ENCODE measurements around the gene NLRP9.

Gene NLRP9

DNA sequence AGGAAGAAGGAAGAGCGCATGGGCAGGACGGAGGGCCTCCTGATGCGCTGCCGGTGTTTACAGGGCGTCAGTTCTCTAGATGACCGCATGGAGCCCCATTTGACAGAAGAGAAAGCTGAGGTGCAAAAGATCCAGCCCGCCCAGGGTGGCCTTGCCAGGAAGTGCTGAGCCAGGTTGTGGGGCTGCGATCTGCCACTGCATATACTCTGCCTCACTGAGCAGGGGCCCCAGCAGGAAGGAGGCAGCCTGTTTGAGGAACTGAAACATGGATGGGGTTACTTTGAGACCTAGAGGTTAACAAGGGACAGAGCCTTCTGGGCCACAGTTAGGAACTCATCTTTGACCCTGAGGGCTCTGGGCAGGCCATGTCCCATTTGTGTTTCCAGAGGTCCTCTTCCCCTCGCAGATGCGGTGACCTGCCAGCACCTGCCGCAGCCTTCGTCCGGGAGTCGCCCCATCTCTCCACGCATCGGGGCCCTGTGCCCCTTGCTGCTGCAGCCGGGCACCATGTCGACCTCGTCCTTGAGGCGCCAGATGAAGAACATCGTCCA, 60.0 kb downstream of the NLRP9 start:
- TF ChIP-seq, protein P1, sequence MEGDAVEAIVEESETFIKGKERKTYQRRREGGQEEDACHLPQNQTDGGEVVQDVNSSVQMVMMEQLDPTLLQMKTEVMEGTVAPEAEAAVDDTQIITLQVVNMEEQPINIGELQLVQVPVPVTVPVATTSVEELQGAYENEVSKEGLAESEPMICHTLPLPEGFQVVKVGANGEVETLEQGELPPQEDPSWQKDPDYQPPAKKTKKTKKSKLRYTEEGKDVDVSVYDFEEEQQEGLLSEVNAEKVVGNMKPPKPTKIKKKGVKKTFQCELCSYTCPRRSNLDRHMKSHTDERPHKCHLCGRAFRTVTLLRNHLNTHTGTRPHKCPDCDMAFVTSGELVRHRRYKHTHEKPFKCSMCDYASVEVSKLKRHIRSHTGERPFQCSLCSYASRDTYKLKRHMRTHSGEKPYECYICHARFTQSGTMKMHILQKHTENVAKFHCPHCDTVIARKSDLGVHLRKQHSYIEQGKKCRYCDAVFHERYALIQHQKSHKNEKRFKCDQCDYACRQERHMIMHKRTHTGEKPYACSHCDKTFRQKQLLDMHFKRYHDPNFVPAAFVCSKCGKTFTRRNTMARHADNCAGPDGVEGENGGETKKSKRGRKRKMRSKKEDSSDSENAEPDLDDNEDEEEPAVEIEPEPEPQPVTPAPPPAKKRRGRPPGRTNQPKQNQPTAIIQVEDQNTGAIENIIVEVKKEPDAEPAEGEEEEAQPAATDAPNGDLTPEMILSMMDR (IDR thresholded peaks at IDR 0.05; ENCODE audit: extremely low read depth, insufficient read depth, missing control alignments): peak; percentile 35
- peak; percentile 83 for DNase-seq (ENCODE audit: low spot score)
- in situ Hi-C loops (cut with MboI; ENCODE audit: low pct_unique_long_range_greater_than_20kb, low sequenced_read_pairs, unreplicated experiment): loop anchor here (25.0 kb wide), 1 partner anchor 634 kb away; the partner anchor contains the start of gene ZSCAN5A

DNA sequence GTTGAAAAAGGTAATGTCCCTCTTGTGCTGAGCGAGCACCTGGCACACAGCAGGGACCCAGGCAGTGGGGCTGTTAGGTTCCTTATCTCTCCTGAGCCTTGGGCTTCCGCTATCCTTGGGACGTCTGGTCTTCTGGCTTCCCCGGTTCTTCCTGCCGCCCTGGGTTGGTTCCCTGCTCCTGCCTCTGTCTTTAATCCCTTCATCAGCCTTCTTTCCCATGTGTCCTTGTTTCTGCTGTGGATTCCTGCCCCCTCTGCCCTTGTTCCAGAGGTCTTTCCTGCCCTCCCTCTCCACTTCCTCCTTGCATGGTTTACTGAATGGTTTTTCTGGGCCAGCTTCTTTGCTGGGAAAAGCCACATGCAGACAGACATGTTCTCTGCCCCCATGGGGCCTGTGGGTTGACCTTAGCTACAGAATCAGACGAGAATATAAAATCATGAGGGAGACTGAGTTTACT, 60.6 kb downstream of the NLRP9 start:
- TF ChIP-seq, protein P1 (IDR thresholded peaks at IDR 0.05; ENCODE audit: extremely low read depth, insufficient read depth, missing control alignments): no peak
- in situ Hi-C loops (cut with MboI; ENCODE audit: low pct_unique_long_range_greater_than_20kb, low sequenced_read_pairs, unreplicated experiment): loop anchor here (25.0 kb wide), 1 partner anchor 635 kb away; the partner anchor contains the start of gene ZSCAN5A
- DNase-seq (ENCODE audit: low spot score): no peak

DNA sequence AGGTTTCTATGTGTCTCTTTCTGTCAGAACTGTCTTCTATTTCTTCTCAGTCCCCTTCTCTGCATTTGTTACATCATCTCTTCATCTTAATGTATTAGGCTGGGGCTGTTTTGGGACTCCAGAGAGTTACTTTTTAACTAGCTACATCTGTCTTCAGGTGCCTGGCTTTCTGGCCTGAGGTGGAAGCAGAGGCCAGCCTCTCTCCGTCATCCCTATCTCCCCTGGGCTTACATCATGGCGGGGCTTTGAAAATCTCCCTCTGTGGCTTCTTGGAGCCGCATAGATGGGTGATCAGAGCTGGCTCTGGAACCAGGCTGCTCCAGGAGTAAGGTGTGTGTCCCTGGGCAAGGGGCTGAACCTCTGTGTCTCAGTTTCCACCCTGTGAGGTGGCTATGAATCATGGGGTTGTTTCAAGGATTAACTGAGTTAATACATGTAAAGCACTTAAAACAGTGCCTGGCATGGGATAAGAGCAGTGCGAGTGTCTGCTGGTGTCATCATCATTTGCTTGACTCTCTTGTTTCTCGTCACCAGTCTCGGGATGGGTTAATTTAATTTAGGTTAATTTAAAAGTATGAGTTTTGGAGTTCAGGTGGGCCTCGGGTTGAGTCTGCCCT, 61.2 kb downstream of the NLRP9 start:
- DNase-seq (ENCODE audit: low spot score): no peak
- in situ Hi-C loops (cut with MboI; ENCODE audit: low pct_unique_long_range_greater_than_20kb, low sequenced_read_pairs, unreplicated experiment): loop anchor here (25.0 kb wide), 1 partner anchor 635 kb away; the partner anchor contains the start of gene ZSCAN5A
- TF ChIP-seq, protein P1 (IDR thresholded peaks at IDR 0.05; ENCODE audit: extremely low read depth, insufficient read depth, missing control alignments): no peak

DNA sequence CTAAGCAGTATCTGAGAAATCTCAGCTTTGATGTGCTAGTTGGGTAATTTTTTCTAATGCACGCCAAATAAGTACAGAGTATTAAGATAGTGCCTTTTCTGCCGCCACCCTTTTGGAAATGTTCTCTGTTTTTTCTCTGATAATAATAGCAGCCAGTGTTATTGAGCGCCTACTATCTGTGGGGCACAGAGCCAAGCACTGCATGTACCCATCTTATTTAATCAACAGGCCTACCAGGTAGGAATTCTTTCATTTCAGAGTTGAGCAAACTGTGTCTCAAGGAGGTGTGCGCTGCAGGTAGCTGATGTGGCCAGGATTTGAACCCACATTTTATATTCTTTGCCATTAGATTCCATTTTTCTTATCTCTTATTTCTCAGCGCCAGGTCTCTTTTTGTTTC, 61.8 kb downstream of the NLRP9 start:
- DNase-seq (ENCODE audit: low spot score): no peak
- in situ Hi-C loops (cut with MboI; ENCODE audit: low pct_unique_long_range_greater_than_20kb, low sequenced_read_pairs, unreplicated experiment): loop anchor here (25.0 kb wide), 1 partner anchor 636 kb away; the partner anchor contains the start of gene ZSCAN5A
- TF ChIP-seq, protein P1 (IDR thresholded peaks at IDR 0.05; ENCODE audit: extremely low read depth, insufficient read depth, missing control alignments): no peak

DNA sequence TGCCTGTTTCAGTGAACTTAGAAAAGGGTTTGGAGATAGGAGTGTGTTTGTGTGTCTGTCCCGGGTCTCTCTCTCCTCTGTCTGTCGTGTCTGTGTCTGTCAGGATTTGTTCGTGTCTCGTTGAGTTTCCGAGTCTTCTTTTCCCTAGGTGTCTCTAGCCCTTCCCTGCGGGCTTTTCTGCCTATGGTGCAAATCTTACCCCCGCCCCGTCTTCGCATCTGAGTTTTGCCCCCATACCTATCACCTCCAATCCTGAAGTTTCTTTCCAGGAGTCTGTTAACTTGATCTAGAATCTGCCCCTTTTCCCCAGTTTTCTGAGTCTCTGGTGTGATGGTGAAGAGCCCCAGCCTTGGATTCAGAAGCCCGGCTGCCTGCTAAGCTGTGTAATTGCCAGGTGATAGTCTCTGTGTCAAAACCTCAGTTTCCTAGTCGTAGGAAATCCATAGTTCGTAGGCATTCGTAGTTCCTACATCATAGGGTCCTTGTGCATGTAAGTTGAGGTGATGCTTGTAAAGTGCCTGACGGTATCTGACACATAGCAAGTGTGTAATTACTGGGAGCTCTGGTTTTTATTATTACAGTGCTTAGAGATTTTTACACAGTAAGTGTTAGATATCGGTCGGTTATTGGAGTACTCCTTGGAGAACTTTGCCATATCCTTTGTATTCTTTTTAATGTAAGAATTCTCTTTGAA, 62.4 kb downstream of the NLRP9 start:
- in situ Hi-C loops (cut with MboI; ENCODE audit: low pct_unique_long_range_greater_than_20kb, low sequenced_read_pairs, unreplicated experiment): loop anchor here (25.0 kb wide), 1 partner anchor 636 kb away; the partner anchor contains the start of gene ZSCAN5A
- DNase-seq (ENCODE audit: low spot score): no peak
- TF ChIP-seq, protein P1 (IDR thresholded peaks at IDR 0.05; ENCODE audit: extremely low read depth, insufficient read depth, missing control alignments): no peak

DNA sequence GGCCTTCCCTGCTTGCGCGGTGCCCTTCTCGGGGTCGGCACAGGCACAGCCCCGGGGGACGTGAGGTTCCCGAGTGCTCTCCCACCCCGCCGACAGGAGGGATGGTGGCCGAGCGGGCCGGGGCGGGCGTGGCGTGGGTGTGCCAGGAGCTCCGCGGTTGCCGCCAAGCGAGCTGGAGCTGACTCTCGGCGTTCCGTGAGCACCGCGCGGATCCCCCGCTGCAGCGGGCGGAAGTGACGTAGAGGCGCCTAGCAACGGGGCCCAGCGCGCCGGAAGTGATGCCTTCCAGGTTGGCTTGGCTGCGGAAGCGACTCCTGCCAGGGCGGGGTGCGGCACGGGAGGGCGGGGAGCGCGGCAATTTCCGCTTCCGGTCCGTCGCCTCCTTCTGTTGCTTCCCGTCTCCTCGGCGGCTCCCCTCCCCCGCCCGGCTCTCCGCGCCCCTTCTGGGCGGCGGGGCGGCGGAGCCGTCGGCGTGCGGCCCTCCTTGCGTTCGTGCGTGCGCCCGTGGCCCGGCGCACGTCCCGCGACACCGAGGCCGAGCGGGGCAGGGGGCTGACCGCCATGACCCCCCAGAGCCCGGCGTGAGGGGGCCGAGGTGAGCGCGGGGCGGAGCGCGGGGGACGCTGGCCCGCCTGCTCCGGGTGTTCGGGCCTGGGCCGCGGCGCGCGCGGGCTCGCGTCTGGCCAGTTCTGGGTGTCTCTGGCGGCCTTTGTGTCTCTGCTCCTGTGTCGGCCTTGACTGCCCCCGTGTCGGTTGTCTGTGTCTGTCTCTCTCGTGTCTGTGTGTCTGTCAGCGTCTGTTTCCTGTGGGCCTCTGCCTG, 63.2 kb downstream of the NLRP9 start, which contains the start of gene EPN1:
Gene EPN1, plus strand, starts transcription at position 386 of the 820 bp plus-strand sequence. CDS start 3,402 bp downstream, outside the sequence.
- TF ChIP-seq, protein P1 (IDR thresholded peaks at IDR 0.05; ENCODE audit: extremely low read depth, insufficient read depth, missing control alignments): no peak
- peak; percentile 99 for DNase-seq (ENCODE audit: low spot score)
- in situ Hi-C loops (cut with MboI; ENCODE audit: low pct_unique_long_range_greater_than_20kb, low sequenced_read_pairs, unreplicated experiment): loop anchor here (25.0 kb wide), 1 partner anchor 637 kb away; the partner anchor contains the start of gene ZSCAN5A
